PFSK-1 (cell line): ENCODE data around the gene TRIM43.
"Not testable (repeated sequence)": the region's sequence is repeated elsewhere in the genome, so short reads cannot be mapped to it uniquely, and the experiment has no call there.

ENCODE experiments used
- FOXP2 ChIP-seq: optimal IDR thresholded peaks from 2 replicates; pipeline ENCODE3; 2011; ENCODE audit warnings: borderline replicate concordance, control low read depth, inconsistent platforms; ENCODE audit not compliant: insufficient read depth; ENCODE audit errors: extremely low read length, extremely low read depth
- POLR2AphosphoS5 ChIP-seq: IDR thresholded peaks from 2 replicates; pipeline ENCODE4 v1.6.1; 2012; ENCODE audit warnings: low read depth, mild to moderate bottlenecking, control low read depth, low read length, moderate library complexity
- REST ChIP-seq, 2 experiments: IDR thresholded peaks; 2 replicates each; pipeline versions ENCODE4 v1.6.1 to v1.8.0; 2011 to 2012; ENCODE audit warnings: low read depth in 2 of 2, low read length in 2 of 2, control low read depth in 1 of 2, inconsistent platforms in 1 of 2, mild to moderate bottlenecking in 1 of 2, moderate library complexity in 1 of 2; ENCODE audit not compliant: insufficient read depth in 1 of 2
- TAF1 ChIP-seq: IDR thresholded peaks from 2 replicates; pipeline ENCODE4 v1.6.1; 2012; ENCODE audit warnings: low read length, control low read depth, borderline replicate concordance; ENCODE audit not compliant: insufficient read depth

- TF ChIP-seq FOXP2; TAF1; REST (IDR thresholded peaks at IDR 0.05; ENCODE audit: insufficient read depth in 1 of 2, low read depth in 2 of 2, low read length in 2 of 2); POLR2AphosphoS5: not testable (repeated sequence)
Measured at GRCh38 chr2:95591701-95592100, at the start of gene TRIM43.
